HK-2 (cell line): Measurements from ENCODE around the gene MYO18B.

ENCODE experiments used
- DNase-seq: peaks from one replicate; pipeline ENCODE4 v3.0.0-alpha.2; 2018; ENCODE audit not compliant: unreplicated experiment

The MYO18B gene

GRCh38 chr22:26045051-26045450 lies 303.1 kb downstream of the MYO18B start:
- no peak for DNase-seq

- DNase-seq = no peak
Measured at GRCh38 chr22:26045860-26046259, 303.9 kb downstream of the MYO18B start.

- no peak for DNase-seq
Measured at GRCh38 chr22:26047516-26047915, 305.5 kb downstream of the MYO18B start.

- no peak for DNase-seq
Measured at GRCh38 chr22:26047920-26048319, 305.9 kb downstream of the MYO18B start.

- DNase-seq = no peak
Measured at GRCh38 chr22:26050079-26050478, 308.1 kb downstream of the MYO18B start.

GRCh38 chr22:26053737-26054316 lies 311.8 kb downstream of the MYO18B start:
- no peak for DNase-seq

- no peak for DNase-seq
Measured at GRCh38 chr22:26054841-26055605, 313.0 kb downstream of the MYO18B start.

- no peak for DNase-seq
Measured at GRCh38 chr22:26055693-26056092, 313.7 kb downstream of the MYO18B start.

- no peak for DNase-seq
Measured at GRCh38 chr22:26056455-26057200, 314.6 kb downstream of the MYO18B start.

- no peak for DNase-seq
Measured at GRCh38 chr22:26057731-26058130, 315.7 kb downstream of the MYO18B start.

GRCh38 chr22:26064048-26064447 lies 322.1 kb downstream of the MYO18B start:
- no peak for DNase-seq

- no peak for DNase-seq
Measured at GRCh38 chr22:26065847-26066246, 323.9 kb downstream of the MYO18B start.

- DNase-seq = no peak
Measured at GRCh38 chr22:26066534-26066933, 324.5 kb downstream of the MYO18B start.

- DNase-seq = no peak
Measured at GRCh38 chr22:26068571-26068970, 326.6 kb downstream of the MYO18B start.

- DNase-seq = no peak
Measured at GRCh38 chr22:26072621-26073020, 330.6 kb downstream of the MYO18B start.

- DNase-seq = no peak
Measured at GRCh38 chr22:26075251-26075650, 333.3 kb downstream of the MYO18B start.

GRCh38 chr22:26079009-26079408 lies 337.0 kb downstream of the MYO18B start:
- DNase-seq = no peak
